Left kidney (tissue), 1 donor: ENCODE results near the gene NR1H4. TPM values are rescaled to one million over a fixed set of nuclear protein-coding genes. Genes with fewer than 3 reads are reported as not detected.

Experiments
- polyA plus RNA-seq: library from polyadenylated mRNA; unstranded; fragments of 120-200 nt; gene quantifications from one replicate; pipeline ENCODE4 v1.2.1, GENCODE V29; 2013; ENCODE audit not compliant: insufficient read length

The NR1H4 gene
- polyA plus RNA-seq, 1 donor: 15.0 TPM

Other genes starting within 250 kb of the NR1H4 start
- gene DEPDC4, start 206.8 kb upstream of the NR1H4 start, polyA plus RNA-seq: 7.2 TPM
- 67.8 TPM for gene SCYL2, start 206.7 kb upstream of the NR1H4 start, polyA plus RNA-seq
- gene SLC17A8, start 116.8 kb upstream of the NR1H4 start, polyA plus RNA-seq: 0.35 TPM
- gene GAS2L3, start 99.8 kb downstream of the NR1H4 start, polyA plus RNA-seq: 32.9 TPM